Parathyroid adenoma (tissue), 2 donors: Measurements from ENCODE around the gene UBQLN4.
"Not testable (repeated sequence)": the region's sequence is repeated elsewhere in the genome, so short reads cannot be mapped to it uniquely, and the experiment has no call there.

Experiments used
- H2AFZ ChIP-seq: fragments of 300-600 bp; sonication (generic); one replicate; pipeline ENCODE4 v1.7.0; 2017; ENCODE audit warnings: antibody characterized with exemption, mild to moderate bottlenecking
- H3K27ac ChIP-seq: fragments of 300-600 bp; sonication (generic); one replicate; pipeline ENCODE4 v1.7.0; 2017
- H3K27me3 ChIP-seq: fragments of 300-600 bp; sonication (generic); one replicate; pipeline ENCODE4 v1.7.0; 2017; ENCODE audit warnings: low read length; ENCODE audit not compliant: control insufficient read depth, insufficient read depth
- H3K36me3 ChIP-seq: fragments of 300-600 bp; sonication (generic); one replicate; pipeline ENCODE4 v1.7.0; 2017; ENCODE audit warnings: low read length; ENCODE audit not compliant: control insufficient read depth, insufficient read depth
- H3K4me1 ChIP-seq: fragments of 300-600 bp; sonication (generic); one replicate; pipeline ENCODE4 v1.7.0; 2017; ENCODE audit warnings: control low read depth
- H3K4me2 ChIP-seq: fragments of 300-600 bp; sonication (generic); one replicate; pipeline ENCODE4 v1.7.0; 2017; ENCODE audit warnings: low read length
- H3K4me3 ChIP-seq: fragments of 300-600 bp; sonication (generic); one replicate; pipeline ENCODE4 v1.7.0; 2017; ENCODE audit warnings: low read depth, low read length
- H3K79me2 ChIP-seq: fragments of 300-600 bp; sonication (generic); one replicate; pipeline ENCODE4 v1.7.0; 2017; ENCODE audit warnings: control low read depth
- H3K9ac ChIP-seq: fragments of 300-600 bp; sonication (generic); one replicate; pipeline ENCODE4 v1.7.0; 2017; ENCODE audit warnings: mild to moderate bottlenecking
- H3K9me3 ChIP-seq: fragments of 300-600 bp; sonication (generic); one replicate; pipeline ENCODE4 v1.7.0; 2017; ENCODE audit warnings: low read length; ENCODE audit not compliant: control insufficient read depth
- TF ChIP-seq, protein P1 (sequence below): fragments of 300-600 bp; sonication (generic); IDR thresholded peaks from one replicate; pipeline ENCODE4 v1.7.0; 2017; ENCODE audit warnings: antibody characterized with exemption, mild to moderate bottlenecking
- donor health status: primary hyperparathyroidism.

Gene UBQLN4

DNA sequence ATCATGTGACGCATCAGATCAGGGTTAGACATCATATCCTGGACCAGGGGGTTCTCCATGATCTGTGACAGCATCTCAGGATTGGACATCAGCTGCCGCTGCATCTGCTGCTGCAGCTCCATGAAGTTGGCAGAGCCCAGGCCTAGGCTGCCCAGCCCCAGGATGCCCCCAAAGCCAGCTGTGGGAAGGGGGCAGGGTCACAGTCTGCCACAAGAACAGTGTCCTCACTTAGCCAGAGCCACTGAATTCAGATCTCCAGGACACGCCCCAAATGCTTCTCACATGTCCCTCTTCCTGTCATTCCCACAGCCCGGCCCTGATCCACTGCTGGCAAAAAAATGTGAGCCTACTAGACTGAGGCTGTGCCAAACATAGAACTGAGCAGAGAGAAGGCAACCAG, 3.2 kb downstream of the UBQLN4 start:
- H3K36me3 ChIP-seq = no peaks in the 10 kb centered on the region

DNA sequence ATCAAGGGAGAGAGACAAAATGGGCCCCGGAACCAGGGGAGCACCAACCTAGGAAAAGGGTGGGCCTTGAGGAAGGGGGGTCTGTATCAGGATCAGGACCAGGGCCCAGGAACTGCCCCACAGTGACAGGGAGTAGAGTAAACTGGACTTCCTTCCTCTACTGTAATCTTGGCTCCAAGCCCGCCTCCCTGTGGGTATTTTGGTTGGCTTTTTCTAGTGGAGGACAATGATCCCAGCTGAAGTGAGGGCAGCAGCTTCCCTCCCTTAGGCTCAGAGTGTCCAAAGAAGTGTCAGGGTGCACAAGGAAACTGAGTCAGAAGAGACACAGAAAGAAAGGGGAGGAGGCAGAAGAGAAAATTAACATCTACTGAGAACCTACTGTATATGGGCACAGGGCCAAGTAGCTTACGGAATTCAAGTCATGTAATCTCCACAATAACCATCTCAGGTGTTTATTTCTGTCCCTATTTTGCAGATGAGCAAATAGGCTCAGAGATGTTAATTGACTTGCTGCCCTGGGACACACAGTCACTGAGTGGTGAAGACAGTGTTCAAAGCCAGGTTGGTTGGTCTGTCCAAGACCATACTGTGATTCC, 4.8 kb downstream of the UBQLN4 start:
- H3K9me3 ChIP-seq = no peaks in the 10 kb centered on the region
- no peak overlapping the region for H2AFZ ChIP-seq
- H3K4me1 ChIP-seq = peaks cover 7% of the 10 kb centered on the region
- no peak overlapping the region for H3K9ac ChIP-seq
- no peaks in the 10 kb centered on the region for H3K79me2 ChIP-seq
- no peak overlapping the region for H3K4me2 ChIP-seq
- H3K4me3 ChIP-seq = no peak overlapping the region
- no peaks in the 10 kb centered on the region for H3K36me3 ChIP-seq
- TF ChIP-seq, protein P1, sequence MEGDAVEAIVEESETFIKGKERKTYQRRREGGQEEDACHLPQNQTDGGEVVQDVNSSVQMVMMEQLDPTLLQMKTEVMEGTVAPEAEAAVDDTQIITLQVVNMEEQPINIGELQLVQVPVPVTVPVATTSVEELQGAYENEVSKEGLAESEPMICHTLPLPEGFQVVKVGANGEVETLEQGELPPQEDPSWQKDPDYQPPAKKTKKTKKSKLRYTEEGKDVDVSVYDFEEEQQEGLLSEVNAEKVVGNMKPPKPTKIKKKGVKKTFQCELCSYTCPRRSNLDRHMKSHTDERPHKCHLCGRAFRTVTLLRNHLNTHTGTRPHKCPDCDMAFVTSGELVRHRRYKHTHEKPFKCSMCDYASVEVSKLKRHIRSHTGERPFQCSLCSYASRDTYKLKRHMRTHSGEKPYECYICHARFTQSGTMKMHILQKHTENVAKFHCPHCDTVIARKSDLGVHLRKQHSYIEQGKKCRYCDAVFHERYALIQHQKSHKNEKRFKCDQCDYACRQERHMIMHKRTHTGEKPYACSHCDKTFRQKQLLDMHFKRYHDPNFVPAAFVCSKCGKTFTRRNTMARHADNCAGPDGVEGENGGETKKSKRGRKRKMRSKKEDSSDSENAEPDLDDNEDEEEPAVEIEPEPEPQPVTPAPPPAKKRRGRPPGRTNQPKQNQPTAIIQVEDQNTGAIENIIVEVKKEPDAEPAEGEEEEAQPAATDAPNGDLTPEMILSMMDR = no peak
- no peaks in the 10 kb centered on the region for H3K27me3 ChIP-seq
- no peak overlapping the region for H3K27ac ChIP-seq

More for the DNA sequence above, 3.2 kb downstream of the UBQLN4 start:
- H3K79me2 ChIP-seq = no peaks in the 10 kb centered on the region
- TF ChIP-seq, protein P1 = no peak
- H3K9me3 ChIP-seq = no peaks in the 10 kb centered on the region
- no peaks in the 10 kb centered on the region for H3K27me3 ChIP-seq
- H3K27ac ChIP-seq = no peak overlapping the region
- H3K4me1 ChIP-seq = peaks cover 1% of the 10 kb centered on the region
- H3K4me2 ChIP-seq = no peak overlapping the region
- H2AFZ ChIP-seq = no peak overlapping the region
- H3K9ac ChIP-seq = no peak overlapping the region
- H3K4me3 ChIP-seq = no peak overlapping the region

DNA sequence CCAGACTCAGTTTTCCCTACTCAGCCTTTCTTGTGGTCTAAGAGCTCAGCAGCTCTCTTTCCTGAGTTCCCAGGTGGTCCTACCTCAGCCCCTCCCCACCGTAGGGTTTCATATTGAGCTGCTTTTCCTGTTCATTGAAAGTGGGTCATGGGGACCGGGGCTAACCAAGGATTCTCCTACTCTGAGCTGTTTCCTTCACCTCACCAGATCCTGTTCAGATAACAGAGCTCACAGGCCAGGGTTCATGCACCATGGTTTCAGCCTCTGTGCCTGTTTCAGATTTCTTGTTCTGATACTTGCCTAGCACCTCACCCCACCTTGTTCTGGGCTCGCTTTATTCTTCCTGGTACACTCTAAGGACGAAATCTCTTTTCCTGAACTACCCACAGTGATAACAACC, 8.5 kb downstream of the UBQLN4 start:
- H3K36me3 ChIP-seq = no peaks in the 10 kb centered on the region
- H3K4me2 ChIP-seq = peak overlapping the region; percentile 32
- no peaks in the 10 kb centered on the region for H3K9me3 ChIP-seq
- no peak overlapping the region for H3K9ac ChIP-seq
- peaks cover 7% of the 10 kb centered on the region for H3K4me1 ChIP-seq
- no peaks in the 10 kb centered on the region for H3K27me3 ChIP-seq
- TF ChIP-seq, protein P1 = no peak
- H2AFZ ChIP-seq = no peak overlapping the region
- no peak overlapping the region for H3K27ac ChIP-seq
- H3K4me3 ChIP-seq = no peak overlapping the region
- H3K79me2 ChIP-seq = no peaks in the 10 kb centered on the region

DNA sequence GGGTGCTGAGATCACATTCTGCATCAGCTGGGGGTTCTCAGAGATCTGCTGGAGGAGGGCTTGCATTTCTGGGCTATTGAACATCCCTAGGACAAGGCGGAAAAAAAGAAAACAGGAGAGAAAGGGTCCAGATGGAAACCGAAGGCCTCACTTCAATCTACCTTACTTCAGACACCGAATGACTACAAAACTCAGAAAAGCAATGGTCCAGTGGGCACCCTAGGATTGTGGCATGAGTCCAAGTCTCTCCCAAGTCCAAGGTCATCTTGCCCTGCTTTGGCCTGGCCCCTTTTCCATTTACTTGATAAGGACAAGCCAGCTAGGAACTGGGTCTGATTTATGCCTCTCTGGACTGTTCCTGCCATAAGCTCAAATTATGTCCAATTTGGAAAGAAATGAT, 10.8 kb downstream of the UBQLN4 start:
- H3K27ac ChIP-seq = no peak overlapping the region
- H3K79me2 ChIP-seq = no peaks in the 10 kb centered on the region
- H3K9ac ChIP-seq = no peak overlapping the region
- TF ChIP-seq, protein P1 = no peak
- H3K27me3 ChIP-seq = no peaks in the 10 kb centered on the region
- H3K4me2 ChIP-seq = no peak overlapping the region
- H2AFZ ChIP-seq = no peak overlapping the region
- H3K9me3 ChIP-seq = no peaks in the 10 kb centered on the region
- H3K4me1 ChIP-seq = peaks cover 7% of the 10 kb centered on the region
- H3K4me3 ChIP-seq = no peak overlapping the region
- H3K36me3 ChIP-seq = no peaks in the 10 kb centered on the region

DNA sequence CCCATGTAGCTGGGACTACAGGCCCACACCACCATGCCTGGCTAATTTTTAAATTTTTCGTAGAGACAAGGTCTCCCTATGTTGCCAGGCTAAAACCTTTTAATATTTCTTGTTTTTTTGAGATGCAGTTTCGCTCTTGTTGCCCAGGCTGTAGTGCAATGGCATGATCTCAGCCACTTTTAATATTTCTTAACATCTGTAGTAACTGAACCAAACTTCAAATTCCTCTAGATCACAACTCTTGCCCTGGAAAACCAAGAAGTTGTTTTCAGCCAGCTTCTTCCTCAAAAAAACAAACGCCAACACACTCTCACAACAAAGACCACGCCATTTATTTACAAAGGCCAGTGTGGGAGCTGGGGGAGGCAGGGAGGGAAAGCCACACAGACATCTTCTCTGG, 18.6 kb downstream of the UBQLN4 start:
- H3K27me3 ChIP-seq, H3K4me2 ChIP-seq, H3K4me1 ChIP-seq, H2AFZ ChIP-seq, H3K9me3 ChIP-seq, H3K9ac ChIP-seq, H3K79me2 ChIP-seq, H3K36me3 ChIP-seq, H3K4me3 ChIP-seq, H3K27ac ChIP-seq: not testable (repeated sequence)
